GM13976 (cell line): ENCODE data around the gene DNASE1L3.

Source experiments
- DNase-seq: peaks from one replicate; pipeline ENCODE4 v3.0.0; 2012; ENCODE audit warnings: low spot score
- CTCF ChIP-seq: IDR thresholded peaks from 2 replicates; pipeline ENCODE4 v1.5.1; 2012; ENCODE audit warnings: borderline replicate concordance, mild to moderate bottlenecking; ENCODE audit not compliant: insufficient read depth; ENCODE audit errors: extremely low read depth, missing control alignments, control extremely low read depth
- in situ Hi-C: fragments of 300-500 bp; cut with MboI; formaldehyde crosslinking; loops from one replicate; pipeline ENCODE4 v1.12.0; 2022; ENCODE audit warnings: low sequenced_read_pairs, mixed read lengths, inconsistent platforms; ENCODE audit not compliant: unreplicated experiment

DNASE1L3 gene

GRCh38 chr3:58179235-58180098, 31.3 kb downstream of the DNASE1L3 start:
- in situ Hi-C loops = loop anchor here (10.0 kb wide), 2 partner anchors 165 to 355 kb away; partner anchors contain the start of gene ACOX2
- no peak for TF ChIP-seq CTCF
- DNase-seq = no peak

- TF ChIP-seq CTCF = no peak
- in situ Hi-C loops = loop anchor here (10.0 kb wide), 1 partner anchor 164 kb away; no protein-coding TSS in a partner anchor
- DNase-seq = no peak
Observed at GRCh38 chr3:58178528-58179234, 32.1 kb downstream of the DNASE1L3 start.

- DNase-seq = peak; percentile 90
- TF ChIP-seq CTCF = peak; percentile 93
- in situ Hi-C loops = loop anchor here (10.0 kb wide), 1 partner anchor 163 kb away; no protein-coding TSS in a partner anchor
Observed at GRCh38 chr3:58177747-58178527, 32.8 kb downstream of the DNASE1L3 start.

- no peak for DNase-seq
- in situ Hi-C loops = loop anchor here (10.0 kb wide), 1 partner anchor 162 kb away; no protein-coding TSS in a partner anchor
- no peak for TF ChIP-seq CTCF
Observed at GRCh38 chr3:58176827-58177489, 33.8 kb downstream of the DNASE1L3 start.

GRCh38 chr3:58176185-58176530, 34.6 kb downstream of the DNASE1L3 start:
- DNase-seq = no peak
- in situ Hi-C loops = loop anchor here (10.0 kb wide), 1 partner anchor 161 kb away; no protein-coding TSS in a partner anchor
- no peak for TF ChIP-seq CTCF
